Measurements from ENCODE around the gene FICD. TPM values are rescaled to one million over a fixed set of nuclear protein-coding genes. Genes with fewer than 3 reads are reported as not detected.

FICD gene
- polyA plus RNA-seq, 2 of the 4 experiments (the other 2 are of a cell fraction): 1.7 to 2.5 TPM

DNA sequence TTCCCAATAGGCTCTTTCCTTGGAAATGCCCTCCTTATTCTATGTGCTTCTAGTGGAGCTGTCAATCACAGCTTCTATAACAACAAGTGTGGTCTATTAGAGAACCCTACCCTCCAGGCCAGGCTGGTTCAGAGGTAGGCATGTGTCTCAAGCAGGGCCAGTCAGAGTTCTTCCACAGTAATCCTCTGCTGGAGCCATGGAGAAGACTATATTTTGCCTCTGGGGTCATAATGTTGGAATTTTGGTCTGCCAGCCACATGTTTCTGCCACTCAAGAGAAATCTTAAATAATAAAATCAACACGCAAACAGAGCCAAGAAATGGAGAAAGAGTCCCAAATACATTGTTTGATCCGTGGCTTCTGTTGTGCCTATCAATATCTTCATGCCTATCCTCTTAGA lies 23.8 kb upstream of the FICD start:
- Histone ChIP-seq H3K4me3 (no peak overlapping the region), H3K4me2 (no peak overlapping the region), H3K27ac (no peak overlapping the region), H3K9me3 (peaks cover 6% of the 10 kb centered on the region; the same call in 1 of the 3 replicates), H3K4me1 (no peaks in the 10 kb centered on the region)
- DNase-seq (ENCODE audit: low read depth in 1 of 2, low spot score in 1 of 2): no peak
- 0% methylated on average over 2 of the region's 2 CpGs for WGBS (ENCODE audit: missing lambda C conversion rate)
- no peak for TF ChIP-seq RCOR1 (IDR thresholded peaks at IDR 0.05; ENCODE audit: low read depth, low read length)
- TF ChIP-seq, protein P1, sequence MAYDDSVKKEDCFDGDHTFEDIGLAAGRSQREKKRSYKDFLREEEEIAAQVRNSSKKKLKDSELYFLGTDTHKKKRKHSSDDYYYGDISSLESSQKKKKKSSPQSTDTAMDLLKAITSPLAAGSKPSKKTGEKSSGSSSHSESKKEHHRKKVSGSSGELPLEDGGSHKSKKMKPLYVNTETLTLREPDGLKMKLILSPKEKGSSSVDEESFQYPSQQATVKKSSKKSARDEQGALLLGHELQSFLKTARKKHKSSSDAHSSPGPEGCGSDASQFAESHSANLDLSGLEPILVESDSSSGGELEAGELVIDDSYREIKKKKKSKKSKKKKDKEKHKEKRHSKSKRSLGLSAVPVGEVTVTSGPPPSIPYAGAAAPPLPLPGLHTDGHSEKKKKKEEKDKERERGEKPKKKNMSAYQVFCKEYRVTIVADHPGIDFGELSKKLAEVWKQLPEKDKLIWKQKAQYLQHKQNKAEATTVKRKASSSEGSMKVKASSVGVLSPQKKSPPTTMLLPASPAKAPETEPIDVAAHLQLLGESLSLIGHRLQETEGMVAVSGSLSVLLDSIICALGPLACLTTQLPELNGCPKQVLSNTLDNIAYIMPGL (CRISPR knock-in tag; IDR thresholded peaks at IDR 0.05; ENCODE audit: borderline replicate concordance): no peak
- POLR2A ChIA-PET: no interaction called here
- no peak for FAIRE-seq
- no peak for ATAC-seq
- CTCF ChIA-PET: interaction anchor here (0.5 to 2.0 kb wide), 3 partner anchors 39 to 501 kb away, joined by 3 to 7 read pairs (median 7); no protein-coding TSS in a partner anchor

DNA sequence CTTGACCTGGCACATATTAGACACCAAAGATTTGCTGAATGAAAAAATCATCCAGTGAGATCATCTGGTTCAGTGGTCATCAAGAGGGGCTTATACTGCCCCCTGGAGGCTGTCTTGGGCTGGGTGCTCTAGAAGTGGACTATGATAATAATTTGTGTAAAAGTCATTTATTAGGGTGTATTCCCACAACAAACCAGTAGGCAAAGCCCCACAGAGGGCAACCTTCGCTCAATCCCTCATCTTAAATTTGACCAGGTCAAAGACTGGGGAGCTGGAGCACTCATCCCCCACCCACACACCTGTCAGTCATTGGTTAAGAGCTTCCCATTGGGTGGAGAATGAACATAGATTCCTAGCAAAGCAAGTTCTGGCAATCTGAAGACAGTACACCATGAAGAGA lies 20.0 kb upstream of the FICD start:
- H3K4me3 ChIP-seq: no peak overlapping the region
- TF ChIP-seq EHF (CRISPR knock-in tag; IDR thresholded peaks at IDR 0.05) (no peak), RAD21 (conservative IDR thresholded peaks at IDR 0.05 in 1 of 2, IDR thresholded peaks at IDR 0.05 in 1 of 2) (peak; percentile 43 to 73; a peak in 4 of 5 replicates)
- TF ChIP-seq, protein P2, sequence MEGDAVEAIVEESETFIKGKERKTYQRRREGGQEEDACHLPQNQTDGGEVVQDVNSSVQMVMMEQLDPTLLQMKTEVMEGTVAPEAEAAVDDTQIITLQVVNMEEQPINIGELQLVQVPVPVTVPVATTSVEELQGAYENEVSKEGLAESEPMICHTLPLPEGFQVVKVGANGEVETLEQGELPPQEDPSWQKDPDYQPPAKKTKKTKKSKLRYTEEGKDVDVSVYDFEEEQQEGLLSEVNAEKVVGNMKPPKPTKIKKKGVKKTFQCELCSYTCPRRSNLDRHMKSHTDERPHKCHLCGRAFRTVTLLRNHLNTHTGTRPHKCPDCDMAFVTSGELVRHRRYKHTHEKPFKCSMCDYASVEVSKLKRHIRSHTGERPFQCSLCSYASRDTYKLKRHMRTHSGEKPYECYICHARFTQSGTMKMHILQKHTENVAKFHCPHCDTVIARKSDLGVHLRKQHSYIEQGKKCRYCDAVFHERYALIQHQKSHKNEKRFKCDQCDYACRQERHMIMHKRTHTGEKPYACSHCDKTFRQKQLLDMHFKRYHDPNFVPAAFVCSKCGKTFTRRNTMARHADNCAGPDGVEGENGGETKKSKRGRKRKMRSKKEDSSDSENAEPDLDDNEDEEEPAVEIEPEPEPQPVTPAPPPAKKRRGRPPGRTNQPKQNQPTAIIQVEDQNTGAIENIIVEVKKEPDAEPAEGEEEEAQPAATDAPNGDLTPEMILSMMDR (IDR thresholded peaks at IDR 0.05): peak; percentile 45
- H3K27ac ChIP-seq: no peak overlapping the region
- no peaks in the 10 kb centered on the region; the same call in 2 of the 3 replicates for H3K9me3 ChIP-seq
- DNase-seq (ENCODE audit: low read depth in 1 of 2, low spot score in 1 of 2): peak; percentile 55 to 59
- POLR2A ChIA-PET: no interaction called here
- peak; percentile 48 to 89; a peak in 4 of 6 replicates for ATAC-seq
- no peaks in the 10 kb centered on the region for H3K4me1 ChIP-seq
- no peak for FAIRE-seq
- no peak overlapping the region for H3K4me2 ChIP-seq
- WGBS (ENCODE audit: missing lambda C conversion rate): 0% methylated on average over 1 of the region's 1 CpG
- CTCF ChIA-PET: interaction anchor here (0.6 to 3.8 kb wide), 7 partner anchors 10 to 583 kb away, joined by 3 to 21 read pairs (median 4); no protein-coding TSS in a partner anchor

DNA sequence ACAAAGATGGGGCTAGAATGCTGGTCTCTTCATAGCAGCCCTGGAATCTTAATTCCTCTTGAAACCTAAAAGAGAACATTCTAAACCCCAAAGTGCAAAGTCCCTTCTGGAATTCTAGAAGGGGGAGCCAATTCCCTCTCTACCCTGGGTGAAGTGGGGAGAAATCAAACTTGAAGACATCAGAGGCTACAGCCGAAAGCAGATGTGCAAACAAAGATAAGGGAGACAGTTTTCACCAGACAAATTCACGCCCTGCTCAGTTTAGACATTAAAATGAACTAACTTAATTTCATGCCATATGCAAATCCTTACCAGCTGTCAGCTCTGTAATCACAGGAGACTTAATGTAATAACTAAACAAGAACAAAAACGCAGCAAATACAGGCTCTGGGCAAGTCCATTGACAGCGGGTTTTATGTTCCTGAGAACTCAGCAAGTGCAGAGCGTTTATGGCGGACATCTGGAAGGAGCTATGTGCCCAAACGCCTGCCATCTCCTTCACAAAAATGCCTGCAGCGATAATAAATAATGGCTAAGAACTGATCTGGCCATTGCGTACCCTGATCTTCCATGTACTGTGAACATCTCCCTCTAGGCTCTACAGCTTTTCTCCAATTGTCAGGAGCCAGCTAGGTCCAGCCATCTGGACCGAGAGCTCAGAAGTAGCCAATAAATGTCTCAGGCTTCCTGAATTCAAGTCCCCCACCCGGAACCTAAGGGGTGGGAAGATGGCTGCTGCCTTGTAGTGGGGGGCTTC lies 19.1 kb upstream of the FICD start:
- DNase-seq (ENCODE audit: low read depth in 1 of 2, low spot score in 1 of 2) (no peak), FAIRE-seq (no peak), ATAC-seq (no peak)
- no peak overlapping the region for H3K4me2 ChIP-seq
- POLR2A ChIA-PET: no interaction called here
- H3K27ac ChIP-seq: no peak overlapping the region
- no peaks in the 10 kb centered on the region for H3K4me1 ChIP-seq
- WGBS (ENCODE audit: missing lambda C conversion rate): 5% methylated on average over 11 of the region's 11 CpGs
- CTCF ChIA-PET: interaction anchor here (0.7 to 3.8 kb wide), 5 partner anchors 11 to 584 kb away, joined by 3 to 21 read pairs (median 4); no protein-coding TSS in a partner anchor
- H3K4me3 ChIP-seq: no peak overlapping the region
- no peak for TF ChIP-seq JUNB (IDR thresholded peaks at IDR 0.05)
- TF ChIP-seq CBX2 (IDR thresholded peaks at IDR 0.05; ENCODE audit: borderline replicate concordance, low read depth): no peak
- no peak for TF ChIP-seq PHF8 (IDR thresholded peaks at IDR 0.05; ENCODE audit: borderline replicate concordance, low read depth)
- no peaks in the 10 kb centered on the region; the same call in 2 of the 3 replicates for H3K9me3 ChIP-seq

DNA sequence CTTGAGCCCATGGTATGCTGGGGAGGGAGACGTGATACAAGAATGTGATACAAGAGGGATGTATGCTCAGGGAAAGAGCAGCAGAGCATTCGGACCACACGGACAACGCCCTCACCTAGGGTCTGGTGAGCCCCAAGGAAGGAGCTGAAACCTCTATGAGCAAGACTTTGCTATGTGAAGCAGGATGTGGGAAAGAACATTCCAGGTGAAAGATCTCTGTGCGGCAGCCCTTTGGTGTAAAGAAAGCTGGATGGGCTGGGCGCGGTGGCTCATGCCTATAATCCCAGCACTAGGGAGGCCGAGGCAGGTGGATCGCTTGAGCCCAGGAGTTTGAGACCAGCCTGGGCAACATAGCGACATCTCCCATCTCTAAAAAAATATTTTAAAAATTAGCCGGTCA lies 16.9 kb upstream of the FICD start:
- no peak for FAIRE-seq
- POLR2A ChIA-PET: no interaction called here
- Histone ChIP-seq H3K9me3 (peaks cover 9% of the 10 kb centered on the region), H3K4me3 (no peak overlapping the region), H3K4me2 (no peak overlapping the region), H3K4me1 (no peaks in the 10 kb centered on the region), H3K27ac (no peak overlapping the region)
- CTCF ChIA-PET: interaction anchor here (0.6 to 3.2 kb wide), 4 partner anchors 14 to 822 kb away, joined by 3 to 15 read pairs (median 3); no protein-coding TSS in a partner anchor
- 53% methylated on average over 11 of the region's 11 CpGs for WGBS (ENCODE audit: missing lambda C conversion rate)
- TF ChIP-seq POLR2A (IDR thresholded peaks at IDR 0.05; ENCODE audit: low read length) (no peak), MAZ (IDR thresholded peaks at IDR 0.05; ENCODE audit: borderline replicate concordance, low read depth, low read length) (no peak), KDM1A (IDR thresholded peaks at IDR 0.05; ENCODE audit: low read depth) (no peak), CHD2 (IDR thresholded peaks at IDR 0.05; ENCODE audit: low read length, partially characterized antibody) (no peak), HEYL (CRISPR knock-in tag; IDR thresholded peaks at IDR 0.05) (no peak), HOXB13 (CRISPR knock-in tag; IDR thresholded peaks at IDR 0.05; ENCODE audit: low read depth) (no peak), EP300 (IDR thresholded peaks at IDR 0.05) (no peak), CBX2 (IDR thresholded peaks at IDR 0.05; ENCODE audit: borderline replicate concordance, low read depth) (no peak), NPAS2 (CRISPR knock-in tag; IDR thresholded peaks at IDR 0.05; ENCODE audit: borderline replicate concordance) (no peak), TFCP2L1 (CRISPR knock-in tag; IDR thresholded peaks at IDR 0.05) (no peak), GATA3 (IDR thresholded peaks at IDR 0.05; ENCODE audit: borderline replicate concordance) (no peak), SMC3 (IDR thresholded peaks at IDR 0.05) (no peak)
- TF ChIP-seq, protein P3, sequence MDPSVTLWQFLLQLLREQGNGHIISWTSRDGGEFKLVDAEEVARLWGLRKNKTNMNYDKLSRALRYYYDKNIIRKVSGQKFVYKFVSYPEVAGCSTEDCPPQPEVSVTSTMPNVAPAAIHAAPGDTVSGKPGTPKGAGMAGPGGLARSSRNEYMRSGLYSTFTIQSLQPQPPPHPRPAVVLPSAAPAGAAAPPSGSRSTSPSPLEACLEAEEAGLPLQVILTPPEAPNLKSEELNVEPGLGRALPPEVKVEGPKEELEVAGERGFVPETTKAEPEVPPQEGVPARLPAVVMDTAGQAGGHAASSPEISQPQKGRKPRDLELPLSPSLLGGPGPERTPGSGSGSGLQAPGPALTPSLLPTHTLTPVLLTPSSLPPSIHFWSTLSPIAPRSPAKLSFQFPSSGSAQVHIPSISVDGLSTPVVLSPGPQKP (IDR thresholded peaks at IDR 0.05; ENCODE audit: low read depth, low read length): no peak
- TF ChIP-seq, protein P4, sequence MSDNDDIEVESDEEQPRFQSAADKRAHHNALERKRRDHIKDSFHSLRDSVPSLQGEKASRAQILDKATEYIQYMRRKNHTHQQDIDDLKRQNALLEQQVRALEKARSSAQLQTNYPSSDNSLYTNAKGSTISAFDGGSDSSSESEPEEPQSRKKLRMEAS (IDR thresholded peaks at IDR 0.05): no peak
- ATAC-seq: no peak
- no peak for DNase-seq (ENCODE audit: low read depth in 1 of 2, low spot score in 1 of 2)

Measured in A549 (cell line).